GM18517 (cell line): Measurements from ENCODE around the gene C2orf81.
A peak's percentile ranks its signal among the peaks of the same experiment; 100 is the strongest.
"Not testable (repeated sequence)": the region's sequence is repeated elsewhere in the genome, so short reads cannot be mapped to it uniquely, and the experiment has no call there.

ENCODE experiments used
- ATAC-seq: cut with Tn5 transposase; IDR thresholded peaks from one replicate; pipeline ENCODE4 v1.9.1; 2021; ENCODE audit warnings: mild to moderate bottlenecking, moderate library complexity; ENCODE audit not compliant: unreplicated experiment

C2orf81 gene

DNA sequence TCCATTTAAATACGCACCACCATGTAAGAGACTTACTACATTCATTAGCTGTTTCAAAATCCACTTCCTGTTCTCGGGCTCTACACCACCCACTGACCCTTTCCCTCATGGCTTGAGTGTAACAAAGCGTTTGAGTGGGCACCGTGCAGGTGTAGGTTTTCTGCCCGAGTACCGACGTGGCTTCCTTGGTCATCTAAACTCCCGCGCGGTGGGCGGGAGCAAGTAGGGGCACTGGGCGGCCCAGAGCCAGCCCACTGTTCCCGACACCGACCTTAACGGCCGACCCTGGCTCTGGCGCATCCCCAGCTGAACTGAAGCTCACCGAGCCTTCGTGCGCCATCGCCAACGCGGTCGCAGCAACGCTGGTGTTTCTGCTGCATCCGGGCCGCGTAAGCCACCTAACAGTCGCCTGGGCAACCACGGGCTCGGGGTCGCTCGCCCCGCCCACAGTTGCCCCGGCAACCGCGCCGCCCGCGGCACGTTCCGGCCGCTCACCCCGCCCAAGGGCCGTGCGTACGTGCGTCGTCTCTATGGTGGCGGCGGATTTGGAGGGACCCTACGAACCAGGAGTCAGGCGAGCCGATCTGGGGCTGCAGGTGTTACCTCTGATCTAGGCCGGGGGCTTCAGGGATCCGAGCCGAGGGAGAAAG is at the start of gene C2orf81, which contains the start of gene WDR54:
TSS of gene C2orf81 (minus strand) at position 399 of the 650 bp plus-strand sequence. CDS start at position 340, 59 bp downstream.
TSS of gene WDR54 (plus strand) at position 510 of the 650 bp plus-strand sequence. CDS start 424 bp downstream, outside the sequence.
- ATAC-seq = peak; percentile 91

DNA sequence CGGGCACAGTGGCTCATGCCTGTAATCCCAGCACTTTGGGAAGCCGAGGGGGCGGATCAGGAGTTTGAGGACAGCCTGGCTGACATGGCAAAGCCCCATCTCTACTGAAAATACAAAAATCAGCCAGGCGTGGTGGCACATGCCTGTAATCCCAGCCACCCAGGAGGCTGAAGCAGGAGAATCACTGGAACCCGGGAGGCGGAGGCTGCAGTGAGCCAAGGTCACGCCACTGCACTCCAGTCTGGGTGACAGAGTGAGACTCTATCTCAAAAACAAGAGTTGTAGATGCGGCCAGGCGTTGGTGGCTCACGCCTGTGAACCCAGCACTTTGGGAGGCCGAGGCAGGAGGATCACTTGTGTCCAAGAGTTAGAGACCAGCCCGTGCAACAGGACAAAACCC is 49.3 kb upstream of the C2orf81 start:
- not testable (repeated sequence) for ATAC-seq

DNA sequence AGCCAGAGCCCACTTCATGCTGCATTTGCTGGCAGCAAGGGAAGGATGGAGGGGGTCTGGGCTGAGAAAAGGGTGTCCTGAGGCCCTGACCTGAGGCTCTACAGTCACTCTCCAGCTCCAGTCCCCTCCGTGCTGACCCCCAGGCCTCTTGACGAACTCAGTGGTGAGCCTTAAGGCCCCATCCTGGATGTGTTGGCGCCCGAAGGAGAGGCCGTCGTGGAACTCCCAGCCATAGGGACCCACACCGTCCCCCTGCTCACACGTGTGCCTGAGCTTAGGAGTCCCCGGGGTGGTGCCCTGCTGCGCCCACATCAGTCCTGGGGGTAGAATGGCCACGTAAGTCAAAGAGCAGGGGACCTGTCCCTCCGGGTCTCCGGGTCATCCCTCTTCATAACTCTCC is 43.0 kb upstream of the C2orf81 start:
- no peak for ATAC-seq

DNA sequence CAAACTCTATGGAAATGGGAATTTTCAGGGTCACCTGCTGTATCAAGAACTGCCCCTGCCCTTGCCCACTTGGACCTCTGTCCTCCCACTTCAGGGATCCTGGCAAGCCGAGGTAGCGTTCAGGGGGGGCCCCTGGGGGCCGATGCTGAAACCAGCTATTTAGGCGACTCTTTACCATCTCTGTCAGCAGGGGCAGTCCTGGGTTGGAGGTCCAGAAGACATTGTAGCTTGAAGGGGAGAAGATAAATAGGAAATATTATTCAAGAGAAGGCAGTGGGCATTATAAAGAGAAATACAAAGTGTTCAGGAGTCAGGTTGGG is 41.3 kb upstream of the C2orf81 start:
- no peak for ATAC-seq

DNA sequence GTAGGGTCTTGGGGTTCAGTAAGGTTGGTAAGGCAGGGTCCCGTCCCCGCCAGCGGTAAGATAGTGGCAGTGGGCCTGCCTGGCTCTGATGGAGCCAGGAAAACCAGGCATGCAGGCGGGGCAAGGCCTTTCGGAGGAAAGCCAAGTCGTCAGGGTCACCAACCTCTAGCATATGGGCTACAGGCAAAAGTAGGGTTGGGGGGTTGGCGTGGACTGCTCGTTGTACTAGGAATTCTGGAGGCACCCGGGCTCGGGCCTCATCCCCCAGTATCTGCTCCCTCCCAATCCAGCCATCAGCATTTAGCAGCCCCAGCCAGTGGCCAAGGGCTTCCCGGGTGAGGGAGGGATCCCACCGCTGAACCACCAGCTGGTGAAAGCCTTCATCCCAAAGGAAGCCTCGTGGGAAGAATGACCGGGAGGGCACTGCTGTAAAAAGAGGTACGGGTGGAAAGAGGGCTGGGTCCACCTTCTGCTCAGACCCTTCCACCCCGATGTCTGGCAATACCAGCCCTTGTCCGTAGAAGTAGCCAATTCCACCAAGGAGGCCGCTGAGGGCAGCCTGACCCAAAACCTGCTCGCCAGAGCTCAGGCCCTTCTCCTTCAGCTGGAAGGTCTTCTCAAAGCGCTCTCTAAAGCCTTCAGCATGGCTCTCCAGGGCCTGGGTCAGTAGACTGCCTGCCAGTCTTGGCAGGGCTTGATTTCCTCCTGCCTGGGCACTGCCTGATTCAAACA is 40.8 kb upstream of the C2orf81 start:
- no peak for ATAC-seq

DNA sequence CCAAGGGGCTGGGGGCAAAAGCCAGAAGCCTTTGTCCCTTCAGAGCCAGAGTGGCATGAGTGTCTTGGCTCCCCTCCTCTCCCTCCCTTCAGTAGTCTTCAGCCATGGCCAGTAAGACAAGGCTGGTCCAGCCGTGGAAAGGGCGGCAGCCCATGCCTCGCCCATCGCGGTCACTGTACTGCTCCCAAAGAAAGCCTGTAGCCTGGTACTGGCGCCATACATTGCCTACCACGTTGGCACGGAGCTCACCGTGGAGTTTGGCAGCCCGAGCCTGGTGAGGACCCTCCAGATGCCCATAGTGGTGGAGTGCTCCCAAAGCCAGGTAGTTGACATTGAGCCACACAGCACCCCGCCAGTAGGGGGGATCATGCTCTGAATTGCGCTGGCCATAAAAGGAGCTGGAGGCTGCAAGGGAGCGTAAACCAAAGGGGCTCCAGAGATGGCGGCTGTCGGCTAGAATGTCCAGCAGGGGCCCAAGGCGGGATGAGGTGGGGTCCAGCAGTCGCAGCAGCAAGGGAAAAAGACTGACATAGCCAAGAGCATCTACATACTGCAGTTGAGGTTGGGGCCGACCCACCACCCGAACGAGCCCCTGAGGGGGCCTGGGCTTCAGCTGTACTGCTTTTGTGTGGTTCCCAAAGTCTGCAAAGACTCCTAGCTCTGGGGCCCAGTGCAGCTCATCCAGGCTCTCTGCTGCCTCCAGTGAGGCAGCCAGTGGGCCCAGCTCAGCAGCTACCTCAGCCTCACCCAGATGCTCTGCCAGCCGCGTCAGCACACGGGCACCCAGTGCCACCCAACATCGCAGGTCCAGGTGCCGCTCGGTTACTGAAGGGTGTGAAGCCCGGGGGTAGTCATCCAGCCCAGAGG is 40.0 kb upstream of the C2orf81 start:
- ATAC-seq = no peak

DNA sequence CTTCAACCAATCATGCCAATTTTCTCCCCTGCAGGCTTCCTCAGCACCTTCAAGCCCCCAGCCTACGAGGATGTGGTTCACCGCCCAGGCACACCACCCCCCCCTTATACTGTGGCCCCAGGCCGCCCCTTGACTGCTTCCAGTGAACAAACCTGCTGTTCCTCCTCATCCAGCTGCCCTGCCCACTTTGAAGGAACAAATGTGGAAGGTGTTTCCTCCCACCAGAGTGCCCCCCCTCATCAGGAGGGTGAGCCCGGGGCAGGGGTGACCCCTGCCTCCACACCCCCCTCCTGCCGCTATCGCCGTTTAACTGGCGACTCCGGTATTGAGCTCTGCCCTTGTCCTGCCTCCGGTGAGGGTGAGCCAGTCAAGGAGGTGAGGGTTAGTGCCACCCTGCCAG is 38.8 kb upstream of the C2orf81 start:
- not testable (repeated sequence) for ATAC-seq

DNA sequence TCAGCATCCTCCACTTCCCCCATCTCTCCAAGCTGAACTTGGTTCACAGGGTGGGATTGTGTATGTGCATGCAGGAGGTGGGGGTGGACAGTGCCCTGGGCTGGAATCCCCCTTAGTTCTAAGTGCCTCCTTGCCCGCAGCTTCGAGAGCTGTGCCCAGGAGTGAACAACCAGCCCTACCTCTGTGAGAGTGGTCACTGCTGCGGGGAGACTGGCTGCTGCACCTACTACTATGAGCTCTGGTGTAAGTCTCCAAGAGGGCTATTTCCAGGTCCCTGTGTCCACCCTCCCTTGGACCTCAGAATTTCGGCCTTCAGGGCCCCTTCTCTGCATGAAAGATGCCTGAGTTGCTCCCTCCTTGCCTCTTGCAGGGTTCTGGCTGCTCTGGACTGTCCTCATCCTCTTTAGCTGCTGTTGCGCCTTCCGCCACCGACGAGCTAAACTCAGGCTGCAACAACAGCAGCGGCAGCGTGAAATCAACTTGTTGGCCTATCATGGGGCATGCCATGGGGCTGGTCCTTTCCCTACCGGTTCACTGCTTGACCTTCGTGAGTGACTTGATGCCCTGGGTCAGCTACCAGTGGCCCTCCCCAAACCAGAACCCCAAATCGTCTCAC is 38.2 kb upstream of the C2orf81 start:
- not testable (repeated sequence) for ATAC-seq

DNA sequence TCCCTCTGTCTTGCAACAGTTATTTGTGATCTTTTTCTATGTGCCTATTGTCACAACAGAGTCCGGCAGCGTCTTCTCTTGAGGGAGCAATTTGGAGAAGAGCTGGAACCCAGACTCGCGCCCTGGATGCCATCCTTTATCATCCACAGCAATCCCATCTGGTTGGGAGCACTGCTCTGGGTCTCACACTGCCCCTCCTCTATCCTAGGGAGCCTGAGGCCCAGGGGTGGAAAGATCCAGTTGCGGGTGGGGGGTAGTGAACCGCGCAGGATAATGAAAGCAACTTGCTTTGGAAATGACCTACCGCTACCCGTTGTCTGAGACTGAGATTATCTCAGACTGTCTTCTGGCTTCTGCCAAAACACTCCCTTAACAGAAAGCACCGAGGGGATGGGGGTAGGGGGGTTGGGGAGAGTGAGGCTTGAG is 37.5 kb upstream of the C2orf81 start:
- ATAC-seq = no peak

DNA sequence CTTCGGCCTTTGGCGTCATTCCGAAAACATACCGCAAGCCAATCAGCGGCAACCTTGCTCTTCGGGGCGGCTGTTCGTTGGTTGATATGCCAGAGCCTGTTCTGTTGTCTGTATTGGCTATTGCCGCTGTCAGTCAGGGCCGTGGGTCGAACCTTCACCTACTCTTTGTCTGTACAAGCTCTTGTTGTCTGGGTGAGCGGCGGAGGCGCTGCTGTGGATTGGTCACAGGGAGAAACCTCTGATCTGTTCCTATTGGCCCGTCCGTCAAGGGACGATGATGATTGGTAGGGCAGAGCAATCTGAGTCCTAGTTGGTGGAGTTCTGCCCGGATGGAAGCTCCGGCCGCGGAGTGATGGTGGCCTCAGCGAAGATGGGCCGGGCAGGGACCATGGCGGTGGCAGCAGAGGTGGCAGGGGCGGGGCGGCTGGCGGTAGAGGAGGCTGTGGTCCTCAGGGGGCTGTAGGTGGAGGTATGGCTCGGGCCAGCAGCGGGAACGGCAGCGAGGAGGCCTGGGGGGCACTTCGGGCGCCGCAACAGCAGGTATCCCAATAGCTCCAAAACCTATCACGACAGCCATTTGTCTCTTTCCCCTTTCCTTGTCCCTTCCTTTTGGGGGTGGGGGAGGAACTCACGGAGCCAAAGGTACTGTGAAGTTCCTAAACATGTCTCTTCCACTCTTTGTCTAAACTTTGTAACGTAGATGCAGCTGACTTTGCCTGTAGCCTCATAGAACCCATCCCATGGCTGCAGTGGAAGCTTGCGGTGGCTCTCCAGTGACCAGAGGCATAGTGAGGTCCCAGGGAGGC is 36.9 kb upstream of the C2orf81 start, which contains the start of gene WBP1:
TSS of gene WBP1 (plus strand) at position 307 of the 806 bp plus-strand sequence. CDS start at position 472, 165 bp downstream.
- peak; percentile 86 for ATAC-seq

DNA sequence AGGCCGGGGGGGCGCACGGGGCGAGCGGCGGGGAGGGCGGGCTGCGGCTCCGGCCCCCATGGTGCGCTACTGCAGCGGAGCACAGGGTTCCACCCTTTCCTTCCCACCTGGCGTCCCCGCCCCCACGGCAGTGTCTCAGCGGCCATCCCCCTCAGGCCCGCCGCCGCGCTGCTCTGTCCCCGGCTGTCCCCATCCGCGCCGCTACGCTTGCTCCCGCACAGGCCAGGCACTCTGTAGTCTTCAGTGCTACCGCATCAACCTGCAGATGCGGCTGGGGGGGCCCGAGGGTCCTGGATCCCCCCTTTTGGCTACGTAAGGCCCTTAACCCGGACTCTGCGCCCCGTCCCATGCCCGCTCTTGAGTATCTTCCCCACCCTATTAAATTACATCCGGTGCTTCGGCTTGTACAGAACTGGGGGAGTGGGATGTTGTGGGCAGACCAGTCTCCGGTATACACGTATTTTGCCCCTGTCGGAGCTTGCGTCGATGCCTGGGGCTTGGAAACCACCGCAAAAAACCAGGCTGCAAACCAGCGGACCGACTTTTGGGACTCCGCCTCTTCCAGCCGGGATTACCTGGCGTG is 36.2 kb upstream of the C2orf81 start:
- ATAC-seq = peak; percentile 25

DNA sequence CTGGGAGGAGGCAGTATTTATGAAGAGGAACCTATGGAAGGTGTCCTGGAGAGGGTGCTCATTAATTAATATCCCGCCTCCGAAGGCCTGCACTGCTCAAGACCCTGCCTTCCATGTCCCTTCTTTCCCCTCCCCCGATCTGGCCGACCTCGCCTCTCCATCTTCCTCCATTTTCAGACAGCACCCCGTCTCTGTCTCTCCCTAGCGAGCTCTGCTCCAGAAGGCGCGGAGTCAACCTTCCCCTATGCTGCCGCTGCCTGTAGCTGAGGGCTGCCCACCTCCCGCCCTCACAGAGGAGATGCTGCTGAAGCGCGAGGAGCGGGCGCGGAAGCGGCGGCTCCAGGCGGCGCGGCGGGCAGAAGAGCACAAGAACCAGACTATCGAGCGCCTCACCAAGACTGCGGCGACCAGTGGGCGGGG is 35.7 kb upstream of the C2orf81 start:
- ATAC-seq = no peak

DNA sequence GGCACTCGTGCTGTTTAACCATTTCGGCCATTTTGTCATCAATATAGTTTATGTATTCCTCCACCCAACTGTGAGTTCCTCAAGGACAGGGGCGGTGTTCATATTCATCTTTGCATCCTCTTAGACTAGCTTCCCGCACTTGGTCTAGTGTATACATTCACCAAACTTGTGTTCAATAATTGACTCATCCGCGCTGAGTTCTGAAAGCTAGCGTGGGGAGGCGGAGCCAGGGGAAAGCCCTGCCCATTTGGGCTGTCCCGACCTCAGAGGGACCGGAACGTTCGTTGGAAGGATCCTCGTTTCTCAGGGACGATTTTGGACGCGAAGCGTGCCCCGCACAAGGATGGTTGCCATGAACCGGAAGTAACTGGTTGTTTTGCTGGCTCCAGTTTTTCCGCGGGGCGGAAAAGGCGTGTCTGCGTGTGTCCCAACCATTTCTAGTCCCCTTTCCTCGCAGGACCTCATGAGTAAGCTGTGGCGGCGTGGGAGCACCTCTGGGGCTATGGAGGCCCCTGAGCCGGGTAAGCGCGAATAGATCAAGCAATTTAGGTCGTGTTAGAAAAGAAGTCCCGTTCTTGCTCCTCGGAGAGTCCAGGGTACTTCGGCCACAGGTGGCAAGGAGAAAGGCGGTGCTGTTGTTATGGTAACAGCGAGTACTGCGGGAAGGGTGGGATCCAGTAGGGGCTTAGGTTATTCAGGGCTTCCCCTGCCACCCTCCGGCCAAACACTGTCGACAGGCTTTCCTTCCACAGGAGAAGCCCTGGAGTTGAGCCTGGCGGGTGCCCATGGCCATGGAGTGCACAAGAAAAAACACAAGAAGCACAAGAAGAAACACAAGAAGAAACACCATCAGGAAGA is 33.5 kb upstream of the C2orf81 start, which contains the start of gene INO80B:
TSS of gene INO80B (plus strand) at position 434 of the 858 bp plus-strand sequence. CDS start at position 464, 30 bp downstream.
- peak; percentile 46 for ATAC-seq

DNA sequence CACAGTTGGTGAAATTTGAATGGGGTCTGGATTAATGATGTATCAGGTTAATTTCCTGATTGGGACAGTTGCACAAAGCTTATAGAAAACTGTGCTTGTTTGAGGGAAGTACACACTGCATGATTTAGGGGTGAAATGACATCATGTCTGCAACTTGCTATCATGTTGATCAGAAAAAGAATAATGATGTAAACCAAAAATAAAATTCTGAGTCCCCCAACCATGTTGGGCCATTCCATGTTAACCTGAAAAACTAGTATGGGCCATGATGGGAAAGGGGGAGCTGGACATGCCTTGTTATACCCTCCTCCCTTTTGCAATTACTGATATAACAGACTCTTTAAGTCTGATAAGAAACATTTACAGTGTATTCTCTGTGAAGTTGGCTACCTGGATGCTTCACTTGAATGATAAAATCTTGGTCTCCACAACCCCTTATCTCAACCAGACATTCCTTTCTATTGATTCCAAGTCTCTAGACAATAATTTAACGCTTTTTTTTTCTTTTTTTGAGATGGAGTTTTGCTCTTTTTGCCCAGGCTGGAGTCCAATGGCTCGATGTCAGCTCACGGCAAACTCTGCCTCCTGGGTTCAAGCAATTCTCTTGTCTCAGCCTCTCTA is 29.3 kb upstream of the C2orf81 start:
- no peak for ATAC-seq

DNA sequence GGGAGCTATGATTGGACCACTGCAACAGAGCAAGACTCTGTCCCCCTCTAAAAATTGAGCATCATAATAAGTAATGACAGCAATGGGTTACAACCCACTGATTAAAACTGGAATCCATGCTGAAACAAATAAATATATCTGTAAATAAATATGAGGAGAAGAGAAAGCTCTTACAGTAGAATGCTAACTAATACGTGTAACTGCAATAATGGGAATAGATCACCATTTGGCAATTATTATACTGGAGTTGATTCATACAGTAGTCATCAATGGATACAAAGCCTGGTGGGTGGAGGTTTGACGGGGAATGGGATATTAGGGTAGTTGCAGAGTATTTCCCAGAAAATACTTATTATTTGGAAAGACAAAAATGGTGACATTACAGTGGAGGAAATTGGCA is 27.4 kb upstream of the C2orf81 start:
- ATAC-seq = no peak

DNA sequence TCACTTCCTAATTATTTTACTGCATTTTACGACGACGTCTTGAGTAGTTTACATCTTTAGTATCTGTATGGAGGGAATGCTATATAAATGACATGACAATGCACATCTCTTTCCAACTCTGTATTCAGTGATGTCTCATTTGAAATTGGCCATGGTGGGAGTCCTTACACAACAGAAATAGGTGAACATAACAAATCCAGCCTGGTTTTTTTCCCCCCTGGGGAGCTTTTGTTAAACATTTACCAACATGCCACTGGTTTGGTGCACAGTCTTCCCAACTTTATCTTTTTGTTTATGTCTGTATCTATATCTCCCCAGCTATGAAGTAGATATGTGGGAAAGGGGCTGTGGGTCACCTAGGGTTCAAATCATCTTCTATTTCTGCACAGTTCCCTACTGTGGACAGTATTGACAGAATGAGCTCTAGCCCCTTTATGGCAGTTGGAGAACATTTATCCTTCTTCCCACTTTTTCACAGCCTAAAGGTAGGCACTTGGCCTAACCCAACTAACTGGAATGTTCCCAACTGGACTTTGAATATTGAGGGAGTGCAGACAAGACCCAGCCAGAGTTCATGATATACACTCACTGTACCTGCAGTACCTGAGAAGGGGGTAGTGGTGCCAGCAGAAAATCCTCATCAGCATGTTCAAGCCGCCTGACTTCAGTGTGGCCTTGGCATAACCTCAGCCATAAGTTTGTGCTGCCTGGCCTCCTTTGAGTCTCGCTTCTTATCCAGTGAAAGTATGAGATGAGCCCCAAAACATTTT is 26.0 kb upstream of the C2orf81 start:
- ATAC-seq = no peak
